HG02798 (cell line): Measurements from ENCODE around the gene NLRP7.
"Not testable (repeated sequence)": the region's sequence is repeated elsewhere in the genome, so short reads cannot be mapped to it uniquely, and the experiment has no call there.

Source experiments
- ATAC-seq: cut with Tn5 transposase; IDR thresholded peaks from one replicate; pipeline ENCODE4 v1.9.1; 2021; ENCODE audit warnings: mild to moderate bottlenecking; ENCODE audit not compliant: unreplicated experiment, poor library complexity

Gene NLRP7

DNA sequence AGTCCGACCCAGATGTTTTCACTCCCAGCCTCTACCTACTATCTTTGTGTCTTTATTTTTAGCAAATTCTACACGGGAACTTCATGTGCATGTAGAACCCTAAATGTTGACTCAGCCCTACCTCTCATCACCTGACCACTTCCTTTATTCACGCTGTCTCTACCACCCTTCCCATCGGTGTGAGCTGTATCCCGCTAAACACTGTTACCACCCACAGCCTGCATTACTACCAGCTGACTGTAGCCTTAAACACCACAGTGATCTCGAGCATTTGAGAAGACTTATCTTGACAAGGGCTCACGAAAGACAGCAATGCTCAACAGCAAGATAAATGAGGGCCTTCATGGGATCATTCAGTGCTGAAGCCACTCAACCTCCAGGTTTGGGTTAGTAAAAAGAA lies 26.2 kb downstream of the NLRP7 start:
- no peak for ATAC-seq

DNA sequence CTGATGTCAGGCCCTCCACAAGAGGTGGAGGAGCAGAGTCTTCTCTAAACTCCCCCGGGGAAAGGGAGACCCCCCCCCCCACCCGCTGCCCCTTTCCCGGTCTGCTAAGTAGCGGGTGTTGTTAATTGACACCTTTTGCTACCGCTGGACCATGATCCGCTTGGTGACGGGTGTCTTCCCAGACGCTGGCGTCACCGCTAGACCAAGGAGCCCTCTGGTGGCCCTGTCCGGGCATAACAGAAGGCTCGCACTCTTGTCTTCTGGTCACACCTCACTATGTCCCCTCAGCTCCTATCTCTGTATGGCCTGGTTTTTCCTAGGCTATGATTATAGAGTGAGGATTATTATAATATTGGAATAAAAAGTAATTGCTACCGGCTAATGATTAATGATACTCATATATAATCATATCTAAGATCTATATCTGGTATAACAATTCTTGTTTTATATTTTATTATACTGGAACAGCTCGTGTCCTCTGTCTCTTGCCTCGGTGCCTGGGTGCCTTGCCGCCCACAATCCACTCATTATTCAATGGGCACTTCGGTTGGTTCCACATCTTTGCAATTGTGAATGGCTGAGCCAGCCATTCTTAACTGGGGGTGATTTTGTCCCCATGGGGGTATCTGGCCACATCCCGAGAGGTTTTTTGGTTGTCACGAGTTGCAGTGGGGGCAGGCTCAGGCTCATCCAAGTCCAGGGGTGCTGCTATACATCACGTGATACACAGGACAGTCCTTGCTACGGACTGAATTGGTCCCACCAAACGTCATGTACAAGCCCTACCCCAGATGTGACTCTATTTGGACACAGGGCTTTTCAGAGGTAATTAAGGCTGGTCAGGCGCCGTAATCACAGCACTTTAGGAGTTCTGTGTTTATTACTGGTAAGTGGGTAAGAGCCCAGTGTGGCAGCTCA lies 27.4 kb downstream of the NLRP7 start:
- not testable (repeated sequence) for ATAC-seq

GRCh38 chr19:54918499-54918898 lies 28.8 kb downstream of the NLRP7 start:
- no peak for ATAC-seq

GRCh38 chr19:54916822-54917221 lies 30.5 kb downstream of the NLRP7 start:
- ATAC-seq: no peak

DNA sequence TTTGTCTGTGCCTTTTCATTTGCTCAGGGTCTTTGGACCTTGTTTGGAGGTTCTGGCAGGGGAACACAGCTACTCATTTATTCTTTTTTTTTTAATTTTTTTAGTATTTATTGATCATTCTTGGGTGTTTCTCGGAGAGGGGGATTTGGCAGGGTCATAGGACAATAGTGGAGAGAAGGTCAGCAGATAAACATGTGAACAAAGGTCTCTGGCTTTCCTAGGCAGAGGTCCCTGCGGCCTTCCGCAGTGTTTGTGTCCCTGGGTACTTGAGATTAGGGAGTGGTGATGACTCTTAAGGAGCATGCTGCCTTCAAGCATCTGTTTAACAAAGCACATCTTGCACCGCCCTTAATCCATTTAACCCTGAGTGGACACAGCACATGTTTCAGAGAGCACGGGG lies 39.4 kb downstream of the NLRP7 start:
- ATAC-seq: not testable (repeated sequence)

- ATAC-seq: no peak
These were observed 40.5 kb downstream of the NLRP7 start for GRCh38 chr19:54906819-54907218.

- ATAC-seq: no peak
These were observed 41.4 kb downstream of the NLRP7 start, which contains the start of gene NCR1 for GRCh38 chr19:54905803-54906511. Gene NCR1, plus strand, starts transcription at chr19:54906148. Its CDS starts 40 bp downstream, at chr19:54906188.

DNA sequence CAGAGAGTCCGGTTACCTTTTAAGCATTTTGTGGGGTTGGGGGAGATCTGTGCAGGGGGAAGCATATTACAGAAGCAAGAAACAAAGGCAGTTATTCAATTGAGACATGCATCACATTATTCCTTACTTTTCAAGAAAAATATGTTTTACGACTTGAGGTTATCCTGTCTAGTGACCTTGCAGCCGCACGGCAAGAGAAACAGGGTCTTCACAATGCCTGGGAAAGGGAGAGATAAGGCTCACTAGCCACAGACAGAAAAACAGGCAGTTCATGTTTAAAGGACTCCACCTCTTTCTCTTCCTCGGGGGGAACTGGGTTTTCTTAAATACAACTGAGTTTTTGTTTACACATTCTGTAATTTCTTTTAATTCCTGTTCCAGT lies 41.9 kb downstream of the NLRP7 start:
- no peak for ATAC-seq

DNA sequence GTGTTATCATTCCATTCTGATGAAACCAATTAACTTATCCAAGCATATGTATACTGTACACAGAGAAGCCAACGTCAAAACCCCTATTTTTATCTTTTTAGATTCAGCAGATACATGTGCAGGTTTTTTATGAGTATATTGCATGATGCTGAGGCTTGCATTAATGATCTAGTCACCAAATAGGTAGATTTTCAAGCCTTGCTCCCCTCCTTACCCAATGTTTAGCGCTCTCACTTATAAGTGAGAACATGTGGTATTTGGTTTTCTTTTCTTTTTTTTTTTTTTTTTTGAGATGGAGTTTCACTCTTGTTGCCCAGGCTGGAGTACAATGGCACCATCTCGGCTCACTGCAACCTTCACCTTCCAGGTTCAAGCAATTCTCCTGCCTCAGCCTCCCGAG lies 43.1 kb downstream of the NLRP7 start:
- ATAC-seq: not testable (repeated sequence)

DNA sequence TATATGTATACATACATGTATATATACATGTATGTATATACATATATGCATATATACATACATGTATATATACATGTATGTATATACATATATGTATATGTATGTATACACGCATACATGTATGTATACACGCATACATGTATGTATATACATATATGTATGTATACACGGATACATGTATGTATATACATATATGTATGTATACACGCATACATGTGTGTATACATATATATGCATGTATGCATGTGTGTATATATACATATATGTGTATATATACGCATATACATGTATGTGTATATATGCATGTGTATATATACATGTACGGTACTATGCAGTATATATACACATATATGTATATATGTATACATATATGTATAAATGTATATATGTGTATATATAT lies 44.0 kb downstream of the NLRP7 start:
- no peak for ATAC-seq

GRCh38 chr19:54902061-54902460 lies 45.3 kb downstream of the NLRP7 start:
- no peak for ATAC-seq

- ATAC-seq: not testable (repeated sequence)
These were observed 46.2 kb downstream of the NLRP7 start for GRCh38 chr19:54901153-54901552.

GRCh38 chr19:54899646-54900045 lies 47.7 kb downstream of the NLRP7 start:
- not testable (repeated sequence) for ATAC-seq

DNA sequence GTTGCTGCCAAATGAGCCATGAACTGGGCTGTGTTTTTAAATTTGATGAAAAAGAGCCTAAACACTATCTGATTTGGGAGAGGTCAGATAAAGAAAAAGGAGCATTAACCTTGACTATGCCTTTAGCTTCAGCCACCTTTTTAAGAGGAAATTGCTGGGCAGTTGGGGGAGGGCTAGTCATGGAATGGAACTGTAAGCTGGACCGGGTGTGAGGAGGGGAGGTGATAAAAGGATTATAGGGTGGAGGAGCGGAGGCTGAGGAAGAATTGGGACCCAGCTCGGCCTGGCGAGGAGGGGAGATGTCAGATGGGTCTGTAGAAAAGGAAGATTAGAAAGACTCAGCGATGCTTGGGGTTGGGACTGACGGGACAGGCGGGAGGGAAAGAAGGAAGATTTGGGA lies 48.6 kb downstream of the NLRP7 start:
- not testable (repeated sequence) for ATAC-seq

- ATAC-seq: no peak
These were observed 51.3 kb downstream of the NLRP7 start for GRCh38 chr19:54896036-54896435.

GRCh38 chr19:54894106-54894505 lies 53.2 kb downstream of the NLRP7 start:
- ATAC-seq: not testable (repeated sequence)

DNA sequence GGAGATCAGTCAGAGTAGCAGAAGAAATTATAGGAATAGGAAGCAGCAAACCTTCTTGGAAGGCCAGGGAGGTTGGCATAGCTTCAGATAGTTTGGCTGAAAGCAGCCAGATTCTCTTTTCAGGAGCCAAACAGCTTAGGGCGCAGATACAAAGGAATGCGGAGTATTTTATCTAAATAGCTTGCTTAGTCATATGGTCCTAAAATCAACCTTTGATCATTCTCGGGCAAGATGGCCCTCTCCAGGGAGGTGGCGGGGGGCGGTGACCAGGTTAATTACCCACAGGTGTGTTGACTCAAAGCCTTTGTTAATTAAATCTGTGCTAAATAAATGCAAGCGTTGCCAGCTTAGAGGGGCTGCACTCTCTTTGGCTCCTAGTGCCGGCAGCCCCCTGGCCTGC lies 53.9 kb downstream of the NLRP7 start:
- no peak for ATAC-seq

DNA sequence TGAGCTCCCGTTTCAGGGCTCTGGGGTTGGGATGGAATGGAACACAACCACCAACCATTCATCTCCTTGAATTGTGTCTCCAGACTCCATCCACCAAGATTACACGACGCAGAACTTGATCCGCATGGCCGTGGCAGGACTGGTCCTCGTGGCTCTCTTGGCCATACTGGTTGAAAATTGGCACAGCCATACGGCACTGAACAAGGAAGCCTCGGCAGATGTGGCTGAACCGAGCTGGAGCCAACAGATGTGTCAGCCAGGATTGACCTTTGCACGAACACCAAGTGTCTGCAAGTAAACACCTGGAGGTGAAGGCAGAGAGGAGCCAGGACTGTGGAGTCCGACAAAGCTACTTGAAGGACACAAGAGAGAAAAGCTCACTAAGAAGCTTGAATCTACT lies 57.8 kb downstream of the NLRP7 start:
- no peak for ATAC-seq

DNA sequence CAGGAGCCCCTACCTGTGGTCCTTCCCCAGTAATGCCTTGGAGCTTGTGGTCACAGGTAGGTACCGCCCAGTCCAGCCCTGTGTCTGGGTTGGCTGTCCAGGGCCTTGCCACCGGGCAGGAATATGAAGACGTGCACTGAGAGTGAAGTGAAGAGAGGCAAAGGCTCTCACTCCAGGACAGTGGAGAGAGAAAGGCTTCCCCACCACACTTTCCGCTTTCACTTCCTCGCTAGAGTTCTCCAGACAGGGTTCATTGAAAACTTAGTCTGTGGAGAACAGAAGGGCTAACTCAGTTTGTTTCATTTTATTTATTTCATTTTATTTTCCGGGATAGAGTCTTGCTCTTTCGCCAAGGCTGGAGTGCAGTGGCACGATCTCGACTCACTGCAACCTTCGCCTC lies 59.1 kb downstream of the NLRP7 start:
- ATAC-seq: no peak

- ATAC-seq: no peak
These were observed 64.1 kb downstream of the NLRP7 start for GRCh38 chr19:54883228-54883627.

DNA sequence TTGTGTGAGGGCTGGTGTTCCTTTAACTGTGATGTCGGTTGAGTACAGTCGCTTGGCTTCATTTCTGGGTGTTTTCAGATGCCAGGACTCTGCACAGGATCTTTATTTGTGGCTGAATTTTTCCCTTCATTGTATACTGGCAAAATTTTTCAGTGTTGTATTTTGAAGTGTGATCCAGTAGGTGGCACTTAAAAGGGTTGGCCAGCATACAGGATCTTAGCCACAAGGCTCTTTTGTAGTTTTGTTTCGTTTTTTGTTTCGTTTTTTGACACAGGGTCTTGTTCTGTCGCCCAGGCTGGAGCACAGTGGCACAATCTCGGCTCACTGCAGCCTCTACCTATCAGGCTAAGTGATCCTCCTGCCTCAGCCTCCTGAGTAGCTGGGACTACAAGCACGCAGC lies 64.6 kb downstream of the NLRP7 start:
- ATAC-seq: no peak
